HG02571 (cell line): ENCODE data around the gene TMEM267.
A peak's percentile ranks its signal among the peaks of the same experiment; 100 is the strongest.
"Not testable (repeated sequence)": the region's sequence is repeated elsewhere in the genome, so short reads cannot be mapped to it uniquely, and the experiment has no call there.

Experiments used
- ATAC-seq: cut with Tn5 transposase; IDR thresholded peaks from one replicate; pipeline ENCODE4 v1.9.1; 2021; ENCODE audit warnings: mild to moderate bottlenecking, moderate library complexity; ENCODE audit not compliant: unreplicated experiment

Gene TMEM267

DNA sequence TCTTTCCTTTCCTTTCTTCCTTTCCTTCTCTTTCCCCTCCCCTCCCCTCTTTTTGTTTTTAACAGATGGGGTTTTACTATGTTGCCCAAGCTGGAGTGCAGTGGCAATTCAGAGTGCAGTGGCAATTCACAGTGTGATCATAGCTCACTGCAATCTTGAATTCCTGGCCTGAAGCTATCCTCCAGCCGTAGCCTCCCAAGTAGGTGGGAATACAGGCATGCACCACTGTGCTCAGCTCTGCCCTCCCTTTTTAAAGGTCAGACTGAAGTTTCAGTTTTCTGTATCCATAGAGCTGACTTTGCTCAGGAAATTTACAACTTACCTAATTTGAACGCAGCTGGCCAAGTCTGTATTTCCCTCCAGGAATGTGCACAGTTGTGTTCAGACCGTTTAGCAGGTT is 72.2 kb downstream of the TMEM267 start:
- no peak for ATAC-seq

DNA sequence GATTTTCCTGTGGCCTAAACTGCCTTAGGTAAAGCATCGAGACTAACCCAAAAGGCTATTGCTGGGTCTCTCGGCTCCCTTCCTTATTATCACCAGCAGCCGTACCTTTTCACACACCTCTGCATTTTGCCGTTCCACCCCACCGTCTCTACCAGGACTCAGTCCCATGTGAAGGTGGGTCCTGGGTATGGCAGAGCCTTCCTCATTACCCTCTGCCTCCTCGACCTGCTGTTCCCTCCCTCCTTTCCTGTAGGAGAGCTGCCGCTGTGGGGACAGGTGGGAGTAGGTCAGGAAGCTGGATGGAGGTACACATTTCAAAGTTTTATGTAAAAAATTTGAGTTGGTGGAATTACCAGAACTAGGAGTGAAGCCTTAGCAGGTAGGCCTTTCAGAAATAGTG is 73.3 kb downstream of the TMEM267 start:
- no peak for ATAC-seq

DNA sequence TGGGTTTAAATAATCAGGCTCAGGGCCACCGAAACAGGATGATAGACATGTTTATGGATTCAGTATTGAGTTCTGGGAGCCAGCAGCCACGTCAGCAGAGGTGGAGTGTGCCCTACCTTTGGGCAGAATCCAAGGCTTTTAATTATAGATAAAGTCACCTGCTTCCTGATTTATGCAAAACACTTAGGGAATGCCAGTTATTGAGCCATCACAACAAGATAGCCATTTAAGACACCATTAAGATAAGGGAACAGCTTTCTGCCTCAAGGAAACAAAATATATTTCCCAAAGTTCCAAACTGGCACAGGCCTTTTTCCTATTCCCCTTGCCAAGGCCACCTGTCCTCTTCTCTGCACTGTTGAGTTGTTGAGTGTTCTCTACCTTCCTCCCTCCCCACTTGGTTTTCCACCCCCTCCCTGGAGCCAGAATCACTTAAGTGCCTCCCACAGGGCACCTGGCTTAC is 73.8 kb downstream of the TMEM267 start:
- ATAC-seq, result no peak

DNA sequence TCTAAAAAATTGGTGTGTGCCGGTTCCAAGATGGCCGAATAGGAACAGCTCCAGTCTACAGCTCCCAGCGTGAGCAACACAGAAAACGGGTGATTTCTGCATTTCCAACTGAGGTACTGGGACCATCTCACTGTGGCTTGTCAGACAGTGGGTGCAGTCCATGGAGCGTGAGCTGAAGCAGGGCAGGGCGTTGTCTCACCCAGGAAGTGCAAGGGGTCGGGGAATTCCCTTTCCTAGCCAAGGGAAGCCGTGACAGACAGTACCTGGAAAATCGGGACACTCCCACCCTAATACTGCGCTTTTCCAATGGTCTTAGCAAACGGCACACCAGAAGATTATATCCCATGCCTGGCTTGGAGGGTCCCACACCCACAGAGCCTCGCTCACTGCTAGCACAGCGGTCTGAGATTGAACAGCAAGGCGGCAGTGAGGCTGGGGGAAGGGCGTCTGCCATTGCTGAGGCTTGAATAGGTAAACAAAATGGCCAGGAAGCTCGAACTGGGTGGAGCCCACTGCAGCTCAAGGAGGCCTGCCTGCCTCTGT is 81.1 kb downstream of the TMEM267 start:
- not testable (repeated sequence) for ATAC-seq

DNA sequence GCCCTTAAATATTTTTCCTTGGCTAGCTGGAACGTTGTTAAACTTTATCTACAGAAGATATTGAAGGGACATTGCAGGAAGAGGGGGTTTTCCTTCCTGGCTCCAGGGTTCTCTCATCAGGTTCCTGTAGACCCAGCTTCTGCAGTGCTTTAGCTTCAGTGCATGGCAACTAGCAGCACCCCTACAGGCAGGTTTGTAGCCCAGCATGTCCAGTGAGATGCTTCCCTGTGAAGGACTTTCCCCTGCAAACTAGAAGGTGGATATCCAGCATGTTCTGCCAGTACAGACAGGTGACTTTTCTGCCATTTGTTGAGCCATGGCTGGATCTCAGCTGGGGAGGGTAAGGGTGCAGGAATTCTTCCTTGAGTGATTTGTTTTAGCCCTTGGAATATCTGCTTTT is 81.8 kb downstream of the TMEM267 start:
- ATAC-seq, result no peak

DNA sequence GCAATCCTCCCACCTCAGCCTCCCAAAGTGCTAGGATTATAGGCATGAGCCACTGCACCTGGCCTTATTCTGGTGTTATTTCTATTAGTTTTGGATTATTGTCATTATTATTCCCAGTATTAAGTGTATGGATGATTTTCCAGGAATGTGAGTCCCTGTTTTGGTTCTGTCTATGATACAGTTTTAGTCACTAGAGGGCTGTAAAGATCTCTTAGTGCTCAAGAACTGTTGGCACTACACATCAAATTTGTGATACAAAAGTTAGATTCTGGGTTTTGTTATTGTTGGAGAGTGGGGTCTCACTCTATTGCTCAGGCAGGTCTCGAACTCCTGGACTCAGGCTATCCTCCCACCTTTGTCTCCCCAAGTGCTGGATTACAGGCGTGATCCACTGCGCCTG is 83.6 kb downstream of the TMEM267 start:
- ATAC-seq, result no peak

DNA sequence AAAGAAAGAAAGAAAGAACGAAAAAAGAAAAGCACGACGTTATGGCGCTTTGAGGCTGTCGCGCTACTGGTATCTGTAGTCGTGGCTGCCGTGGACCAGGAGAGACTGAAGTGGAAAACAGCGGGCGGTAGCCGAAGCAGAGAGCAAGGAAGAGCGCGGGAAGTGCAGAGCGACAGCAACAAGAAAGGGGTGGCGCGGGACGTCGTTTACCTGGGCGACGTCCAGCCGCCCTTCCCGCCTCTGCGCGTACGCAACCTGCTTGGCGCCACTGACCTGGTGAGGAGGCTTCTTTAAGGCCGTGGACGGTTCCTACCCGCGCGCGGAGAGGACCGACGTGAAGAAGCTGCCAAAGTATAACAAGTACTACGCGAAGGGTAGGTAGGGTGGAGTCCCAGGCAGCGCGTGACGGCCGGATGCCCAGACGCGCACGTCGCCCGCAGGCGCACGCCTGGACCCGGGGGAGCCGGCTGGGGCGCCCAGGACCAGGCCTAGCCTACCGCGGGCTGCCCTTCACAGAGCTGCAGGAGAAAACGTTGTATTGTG is 86.8 kb downstream of the TMEM267 start:
- ATAC-seq, result peak; percentile 87
